Measurements from ENCODE around the gene PEDS1. TPM values are rescaled to one million over a fixed set of nuclear protein-coding genes. Genes with fewer than 3 reads are reported as not detected.
A peak's percentile ranks its signal among the peaks of the same experiment; 100 is the strongest.

Gene PEDS1
- total and polyA plus RNA-seq, 2 of the 13 experiments (the other 11 are each of a cell fraction or from before 2014, with no cell fraction given), result 30.5 to 93.9 TPM

GRCh38 chr20:50194422-50194830 lies 40.9 kb upstream of the PEDS1 start (continued):
- no peak for TF ChIP-seq FOSL1 (CRISPR knock-in tag; IDR thresholded peaks at IDR 0.05; ENCODE audit: borderline replicate concordance)
- no peak for TF ChIP-seq SMARCC2 (IDR thresholded peaks at IDR 0.05)
- 0 out of 2 replicates have a peak, but pooled peaks have one; percentile 34 for TF ChIP-seq ZNF143 (CRISPR knock-in tag; IDR thresholded peaks at IDR 0.05)
- 0 out of 2 replicates have a peak, but pooled peaks have one; percentile 12 for TF ChIP-seq SAP130 (CRISPR knock-in tag; IDR thresholded peaks at IDR 0.05; ENCODE audit: low read depth)
- no peak for TF ChIP-seq ZNF543 (CRISPR knock-in tag; IDR thresholded peaks at IDR 0.05)
- no peak for TF ChIP-seq NFIB (CRISPR knock-in tag; IDR thresholded peaks at IDR 0.05; ENCODE audit: borderline replicate concordance)
- TF ChIP-seq ELF4 (CRISPR knock-in tag; IDR thresholded peaks at IDR 0.05; ENCODE audit: borderline replicate concordance), result no peak
- TF ChIP-seq KLF6 (CRISPR knock-in tag; IDR thresholded peaks at IDR 0.05), result peak; percentile 8; the same call in 1 of the 2 replicates
- TF ChIP-seq MIER2 (CRISPR knock-in tag; IDR thresholded peaks at IDR 0.05), result no peak
- TF ChIP-seq PRDM10 (CRISPR knock-in tag; IDR thresholded peaks at IDR 0.05; ENCODE audit: low read depth), result no peak
- peak; percentile 37; the same call in 1 of the 2 replicates for TF ChIP-seq ZBTB26 (CRISPR knock-in tag; IDR thresholded peaks at IDR 0.05; ENCODE audit: borderline replicate concordance)
- TF ChIP-seq RBM22 (optimal IDR thresholded peaks at IDR 0.05; ENCODE audit: low read length), result peak; percentile 82
- peak; percentile 2; the same call in 1 of the 2 replicates for TF ChIP-seq CCDC6 (CRISPR knock-in tag; IDR thresholded peaks at IDR 0.05)
- no peak for TF ChIP-seq DDIT3 (CRISPR knock-in tag; IDR thresholded peaks at IDR 0.05)
- peak; percentile 3 for TF ChIP-seq TEAD3 (CRISPR knock-in tag; optimal IDR thresholded peaks at IDR 0.05; ENCODE audit: borderline replicate concordance)
- TF ChIP-seq MYPOP (CRISPR knock-in tag; IDR thresholded peaks at IDR 0.05), result no peak
- TF ChIP-seq ZMAT3 (CRISPR knock-in tag; conservative IDR thresholded peaks at IDR 0.05), result no peak
- no peak for TF ChIP-seq ZNF251 (CRISPR knock-in tag; IDR thresholded peaks at IDR 0.05)
- no peak for TF ChIP-seq GLMP (CRISPR knock-in tag; IDR thresholded peaks at IDR 0.05; ENCODE audit: borderline replicate concordance)
- TF ChIP-seq XRCC5 (optimal IDR thresholded peaks at IDR 0.05; ENCODE audit: low read length), result no peak
- 0 out of 2 replicates have a peak, but pooled peaks have one; percentile 1 for TF ChIP-seq FOSL2 (CRISPR knock-in tag; IDR thresholded peaks at IDR 0.05)
- no peak for TF ChIP-seq ZBTB39 (CRISPR knock-in tag; IDR thresholded peaks at IDR 0.05)

Data from HepG2 (cell line).